ENCODE data around the gene GLOD5.

The GLOD5 gene

GRCh38 chrX:48719958-48720357 lies 41.6 kb upstream of the GLOD5 start:
- no peak overlapping the region for H3K27ac ChIP-seq
- TF ChIP-seq CTCF (IDR thresholded peaks at IDR 0.05): no peak
- H3K4me3 ChIP-seq: no peak overlapping the region
- DNase-seq (ENCODE audit: low spot score): no peak

- Histone ChIP-seq H3K4me3 (no peak overlapping the region), H3K27ac (no peak overlapping the region)
- TF ChIP-seq CTCF (IDR thresholded peaks at IDR 0.05): no peak
- no peak for DNase-seq (ENCODE audit: low spot score)
Measured at GRCh38 chrX:48720577-48721250, 40.8 kb upstream of the GLOD5 start.

GRCh38 chrX:48721916-48722315 lies 39.6 kb upstream of the GLOD5 start:
- no peak for DNase-seq (ENCODE audit: low spot score)
- H3K27ac ChIP-seq: no peak overlapping the region
- no peak for TF ChIP-seq CTCF (IDR thresholded peaks at IDR 0.05)
- H3K4me3 ChIP-seq: no peak overlapping the region

- no peak overlapping the region for H3K27ac ChIP-seq
- DNase-seq (ENCODE audit: low spot score): no peak
- H3K4me3 ChIP-seq: no peak overlapping the region
- no peak for TF ChIP-seq CTCF (IDR thresholded peaks at IDR 0.05)
Measured at GRCh38 chrX:48726596-48726995, 35.0 kb upstream of the GLOD5 start.

- H3K4me3 ChIP-seq: no peak overlapping the region
Measured at GRCh38 chrX:48728653-48729052, 32.9 kb upstream of the GLOD5 start.

GRCh38 chrX:48736303-48736702 lies 25.2 kb upstream of the GLOD5 start:
- H3K27ac ChIP-seq: no peak overlapping the region
- peak overlapping the region; percentile 45 for H3K4me3 ChIP-seq
- no peak for TF ChIP-seq CTCF (IDR thresholded peaks at IDR 0.05)
- DNase-seq (ENCODE audit: low spot score): no peak

More at GRCh38 chrX:48728653-48729052, 32.9 kb upstream of the GLOD5 start:
- TF ChIP-seq CTCF (IDR thresholded peaks at IDR 0.05): no peak
- H3K27ac ChIP-seq: no peak overlapping the region
- DNase-seq (ENCODE audit: low spot score): no peak

- Histone ChIP-seq H3K4me3 (peak overlapping the region; percentile 45), H3K27ac (no peak overlapping the region)
- DNase-seq (ENCODE audit: low spot score): no peak
- no peak for TF ChIP-seq CTCF (IDR thresholded peaks at IDR 0.05)
Measured at GRCh38 chrX:48736878-48737212, 24.7 kb upstream of the GLOD5 start.

Data from coronary artery (tissue), 2 donors.